Measurements from ENCODE around the gene ZNF480.
"Not testable (repeated sequence)": the region's sequence is repeated elsewhere in the genome, so short reads cannot be mapped to it uniquely, and the experiment has no call there.

ZNF480 gene

GRCh38 chr19:52296773-52297600, at the start of gene ZNF480:
TSS of gene ZNF480 (plus strand) at chr19:52297169. CDS start at chr19:52300413, 3,244 bp downstream.
- DNase-seq = peak; percentile 61

DNA sequence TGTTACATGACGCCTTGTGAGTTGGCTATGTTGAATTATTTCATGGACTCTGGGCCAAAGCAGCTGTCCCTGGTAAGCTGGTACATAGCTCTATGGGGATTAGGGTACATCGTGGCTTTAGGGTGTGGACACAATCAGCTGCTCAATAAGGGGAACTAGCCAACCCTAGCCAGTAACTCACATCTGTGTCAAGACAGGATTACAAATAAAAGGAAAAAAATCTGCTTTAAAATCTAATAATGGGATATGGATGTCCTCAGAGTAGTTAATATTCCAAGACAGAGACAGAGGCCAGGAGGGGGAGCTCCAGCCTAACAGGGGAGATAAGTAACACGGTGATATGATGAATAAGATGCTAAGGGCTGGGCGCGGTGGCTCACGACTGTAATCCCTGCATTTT, 48.7 kb upstream of the ZNF480 start:
- DNase-seq = no peak

GRCh38 chr19:52258426-52258825, 38.5 kb upstream of the ZNF480 start:
- DNase-seq = no peak

DNA sequence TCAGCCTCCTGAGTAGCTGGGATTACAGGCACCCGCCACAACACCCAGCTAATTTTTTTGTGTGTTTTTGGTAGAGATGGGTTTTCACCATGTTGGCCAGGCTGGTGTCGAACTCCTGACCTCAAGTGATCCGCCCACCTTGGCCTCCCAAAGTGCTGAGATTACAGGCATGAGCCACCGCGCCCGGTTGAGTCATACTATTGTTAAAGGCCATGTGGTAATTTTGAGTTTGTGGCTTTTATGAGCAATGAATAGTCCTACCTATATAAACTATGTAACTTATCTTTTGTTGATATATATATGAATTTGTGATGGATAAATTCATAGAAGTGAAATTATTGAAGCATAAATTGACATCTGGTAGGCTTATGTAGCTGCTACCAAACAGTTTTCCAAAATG, 31.4 kb upstream of the ZNF480 start:
- DNase-seq = not testable (repeated sequence)

GRCh38 chr19:52269338-52270261, 27.4 kb upstream of the ZNF480 start, which contains the start of gene ZNF766:
TSS of gene ZNF766 (plus strand) at chr19:52269587. CDS start at chr19:52269614, 27 bp downstream.
- peak; percentile 91 for DNase-seq

- DNase-seq = no peak
These were observed 26.6 kb upstream of the ZNF480 start for GRCh38 chr19:52270266-52270885.

DNA sequence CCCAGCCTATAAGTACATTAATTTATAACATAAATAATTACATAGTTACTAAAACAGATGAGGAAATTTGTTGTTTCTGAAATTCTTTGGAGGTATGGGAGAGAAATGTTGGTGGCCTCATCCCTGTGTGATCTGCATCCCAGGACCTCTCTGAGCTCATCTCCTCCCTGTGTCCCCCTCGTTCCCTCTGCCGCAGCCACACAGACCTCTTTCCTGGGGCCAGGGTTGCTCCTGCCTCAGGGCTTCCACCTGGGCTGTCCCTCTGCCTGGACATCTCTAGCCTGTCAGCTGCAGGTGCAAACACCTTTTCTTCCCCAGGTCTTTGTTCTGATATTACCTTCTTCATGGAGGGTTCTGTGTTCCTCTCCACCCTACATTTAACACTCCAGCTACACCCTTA, 23.7 kb upstream of the ZNF480 start:
- DNase-seq = no peak

DNA sequence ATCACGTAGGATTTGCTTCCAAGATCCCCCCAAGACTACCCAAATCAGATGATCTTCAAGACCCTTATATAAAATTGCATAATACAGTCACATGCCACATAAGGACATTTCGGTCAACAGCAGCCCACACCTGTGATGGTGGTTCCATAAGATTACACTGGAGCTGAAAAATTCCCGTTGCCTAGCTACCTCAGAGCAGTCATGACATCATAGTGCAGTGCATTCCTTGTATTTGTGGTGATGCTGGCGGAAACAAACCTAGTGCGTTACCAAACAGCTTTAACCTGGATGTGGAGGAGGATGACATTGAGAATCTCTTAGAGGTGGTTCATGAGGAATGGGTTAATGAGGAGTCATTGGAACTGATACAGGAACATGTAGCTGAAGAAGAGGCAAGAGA, 22.8 kb upstream of the ZNF480 start:
- no peak for DNase-seq

- DNase-seq = no peak
These were observed 21.0 kb upstream of the ZNF480 start for GRCh38 chr19:52275988-52276387.

- DNase-seq = no peak
These were observed 19.5 kb upstream of the ZNF480 start for GRCh38 chr19:52277471-52277870.

GRCh38 chr19:52286256-52286655, 10.7 kb upstream of the ZNF480 start:
- DNase-seq = no peak

DNA sequence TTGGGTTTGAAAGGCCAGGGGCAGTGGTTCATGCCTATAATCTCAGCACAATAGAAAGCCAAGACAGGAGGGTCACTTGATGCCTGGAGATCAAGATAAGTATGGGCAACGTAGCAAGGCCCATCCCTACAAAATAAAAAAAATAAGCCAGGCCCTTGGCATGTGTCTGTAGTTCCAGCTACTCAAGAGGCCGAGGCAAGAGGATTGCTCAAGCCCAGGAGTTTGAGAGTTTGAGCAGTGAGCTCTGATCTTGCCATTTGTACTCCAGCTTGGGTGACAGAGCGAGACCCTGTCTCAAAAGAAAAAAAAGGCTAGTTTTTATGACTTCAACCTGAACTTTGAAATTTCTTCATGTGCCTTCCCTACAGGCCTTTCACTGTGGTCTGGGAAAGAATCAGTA, 5.2 kb upstream of the ZNF480 start:
- DNase-seq = no peak

DNA sequence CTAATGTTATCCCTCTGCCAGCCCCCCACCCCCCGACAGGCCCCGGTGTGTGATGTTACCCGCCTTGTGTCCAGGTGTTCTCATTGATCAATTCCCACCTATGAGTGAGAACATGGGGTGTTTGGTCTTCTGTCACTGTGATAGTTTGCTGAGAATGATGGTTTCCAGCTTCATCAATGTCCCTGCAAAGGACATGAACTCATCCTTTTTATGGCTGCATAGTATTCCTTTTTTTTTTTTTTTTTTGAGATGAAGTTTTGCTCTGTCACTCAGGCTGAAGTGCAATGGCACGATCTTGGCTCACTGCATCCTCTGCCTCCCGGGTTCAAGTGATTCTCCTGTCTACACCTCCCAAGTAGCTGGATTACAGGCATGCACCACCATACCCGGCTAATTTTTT, 4.0 kb upstream of the ZNF480 start:
- not testable (repeated sequence) for DNase-seq

GRCh38 chr19:52296400-52296772, 583 bp upstream of the ZNF480 start:
- DNase-seq = peak; percentile 31

GRCh38 chr19:52297601-52298364, 814 bp downstream of the ZNF480 start:
- DNase-seq = no peak

DNA sequence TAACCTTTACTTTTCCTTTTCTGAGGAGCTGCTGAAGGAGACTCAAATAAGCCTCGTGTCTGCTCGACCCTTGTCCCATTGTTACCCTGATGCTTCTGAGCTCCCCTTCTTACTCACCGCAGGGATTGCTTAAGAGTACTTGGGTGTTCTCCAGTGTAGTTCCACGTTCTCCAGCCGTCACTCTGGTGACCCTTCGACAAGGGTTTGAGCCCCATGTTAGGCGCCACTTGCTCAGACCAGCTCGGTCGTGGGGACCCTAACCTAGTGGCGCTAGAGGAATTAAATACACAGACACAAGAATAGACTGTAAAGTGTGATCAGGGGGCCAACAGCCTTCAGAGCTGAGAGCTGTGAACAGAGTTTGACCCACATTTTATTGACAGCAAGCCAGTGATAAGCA, 10.3 kb downstream of the ZNF480 start:
- no peak for DNase-seq

- no peak for DNase-seq
These were observed 25.5 kb downstream of the ZNF480 start for GRCh38 chr19:52322429-52322828.

GRCh38 chr19:52331757-52332156, 34.8 kb downstream of the ZNF480 start:
- DNase-seq = no peak

- DNase-seq = no peak
These were observed 38.8 kb downstream of the ZNF480 start for GRCh38 chr19:52335768-52336116.

DNA sequence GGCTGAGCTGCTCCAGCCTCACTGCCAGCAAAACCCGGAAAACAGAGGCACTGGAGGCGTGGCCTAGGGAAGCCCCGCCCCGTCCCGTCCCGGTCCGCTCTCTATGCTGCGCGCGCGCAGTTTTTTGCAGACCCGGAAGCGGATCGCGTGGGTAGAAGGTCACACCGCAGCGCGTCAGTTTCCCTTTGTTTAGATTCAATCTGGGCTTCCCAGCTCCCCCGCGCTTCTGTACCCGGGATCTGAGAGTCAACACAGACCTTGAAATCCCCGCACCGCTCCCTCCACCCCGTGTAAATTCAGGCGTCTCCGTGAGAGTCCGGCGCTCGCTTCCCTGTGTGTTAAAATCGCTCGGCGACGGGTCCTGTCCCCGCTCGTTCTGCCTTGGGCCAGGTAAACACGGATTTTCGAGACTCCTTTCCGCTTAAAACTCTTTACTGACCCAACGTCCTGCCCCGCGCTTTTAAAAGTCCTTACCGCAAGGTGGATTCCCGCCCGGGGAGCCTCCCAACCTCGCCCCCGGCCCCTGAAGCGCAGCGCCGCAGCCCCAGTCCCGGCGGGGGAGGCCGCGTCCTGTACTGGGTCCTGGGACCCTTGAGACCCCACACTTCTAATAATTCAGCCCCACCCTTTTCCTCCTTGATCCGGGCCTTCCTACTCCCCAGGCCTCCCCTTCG, 39.3 kb downstream of the ZNF480 start, which contains the start of gene ZNF610:
Gene ZNF610 (plus strand): TSS at position 127 of the 674 bp plus-strand sequence. CDS start 12,930 bp downstream, outside the sequence.
- DNase-seq = no peak

- DNase-seq = no peak
These were observed 39.9 kb downstream of the ZNF480 start for GRCh38 chr19:52336791-52337381.
